ENCODE data around the gene DNAH10.

DNA sequence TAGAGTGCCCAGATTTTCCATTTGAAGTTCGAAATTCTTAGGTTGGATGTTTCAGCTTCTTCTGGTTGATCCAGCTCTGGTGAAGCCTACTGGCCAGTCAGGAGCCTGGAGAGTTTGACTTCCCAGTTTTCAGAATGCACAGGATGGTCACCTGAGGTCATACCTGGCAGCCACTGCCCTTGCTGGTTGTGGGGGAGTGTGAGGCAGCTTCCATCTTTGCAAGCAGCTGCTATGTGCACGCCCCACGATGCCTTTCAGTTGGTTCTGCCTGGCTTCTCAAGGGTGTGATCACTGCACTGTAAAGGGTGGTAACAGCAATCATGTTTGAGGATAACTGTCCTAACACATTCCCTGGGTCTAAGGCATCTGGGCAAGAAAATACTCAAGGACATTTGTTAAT is 195.1 kb downstream of the DNAH10 start:
- TF ChIP-seq, protein P1, sequence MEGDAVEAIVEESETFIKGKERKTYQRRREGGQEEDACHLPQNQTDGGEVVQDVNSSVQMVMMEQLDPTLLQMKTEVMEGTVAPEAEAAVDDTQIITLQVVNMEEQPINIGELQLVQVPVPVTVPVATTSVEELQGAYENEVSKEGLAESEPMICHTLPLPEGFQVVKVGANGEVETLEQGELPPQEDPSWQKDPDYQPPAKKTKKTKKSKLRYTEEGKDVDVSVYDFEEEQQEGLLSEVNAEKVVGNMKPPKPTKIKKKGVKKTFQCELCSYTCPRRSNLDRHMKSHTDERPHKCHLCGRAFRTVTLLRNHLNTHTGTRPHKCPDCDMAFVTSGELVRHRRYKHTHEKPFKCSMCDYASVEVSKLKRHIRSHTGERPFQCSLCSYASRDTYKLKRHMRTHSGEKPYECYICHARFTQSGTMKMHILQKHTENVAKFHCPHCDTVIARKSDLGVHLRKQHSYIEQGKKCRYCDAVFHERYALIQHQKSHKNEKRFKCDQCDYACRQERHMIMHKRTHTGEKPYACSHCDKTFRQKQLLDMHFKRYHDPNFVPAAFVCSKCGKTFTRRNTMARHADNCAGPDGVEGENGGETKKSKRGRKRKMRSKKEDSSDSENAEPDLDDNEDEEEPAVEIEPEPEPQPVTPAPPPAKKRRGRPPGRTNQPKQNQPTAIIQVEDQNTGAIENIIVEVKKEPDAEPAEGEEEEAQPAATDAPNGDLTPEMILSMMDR (IDR thresholded peaks at IDR 0.05; ENCODE audit: low read length), result no peak
- TF ChIP-seq EZH2 (IDR thresholded peaks at IDR 0.05; ENCODE audit: borderline replicate concordance, low read length), result no peak
